ENCODE results near the gene PXMP2. TPM values are rescaled to one million over a fixed set of nuclear protein-coding genes. Genes with fewer than 3 reads are reported as not detected.
"Not testable (repeated sequence)": the region's sequence is repeated elsewhere in the genome, so short reads cannot be mapped to it uniquely, and the experiment has no call there.

The PXMP2 gene
- total RNA-seq, 2 experiments from 2014 or later: 23.3 to 26.0 TPM

DNA sequence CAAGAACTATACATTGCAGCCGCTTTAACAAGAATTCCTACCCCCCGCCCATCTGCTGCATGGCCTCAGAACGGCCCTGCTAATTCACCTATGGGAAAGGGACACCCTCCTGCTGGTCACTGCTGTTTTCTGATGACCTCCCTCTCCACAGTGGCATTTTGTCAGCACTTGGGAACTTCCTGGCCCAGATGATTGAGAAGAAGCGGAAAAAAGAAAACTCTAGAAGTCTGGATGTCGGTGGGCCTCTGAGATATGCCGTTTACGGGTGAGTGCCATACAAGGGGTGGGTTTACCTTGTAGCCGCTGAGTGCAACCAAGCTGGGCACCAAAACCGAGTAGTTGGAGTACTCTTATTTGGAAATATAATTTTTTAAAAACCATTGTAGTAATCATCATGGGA is 2.7 kb downstream of the PXMP2 start:
- no peak for DNase-seq
- H3K27me3 Mint-ChIP-seq: no peaks in the 10 kb centered on the region
- CTCF ChIA-PET: no interaction called here
- H3K36me3 Mint-ChIP-seq: peaks cover 22% of the 10 kb centered on the region
- H3K9me3 Mint-ChIP-seq (ENCODE audit: low read depth): no peaks in the 10 kb centered on the region
- no peak overlapping the region for H3K27ac Mint-ChIP-seq
- peaks cover 16% of the 10 kb centered on the region for H3K4me1 Mint-ChIP-seq
- no peak for ATAC-seq
- peak overlapping the region; percentile 43 for H3K4me3 Mint-ChIP-seq

DNA sequence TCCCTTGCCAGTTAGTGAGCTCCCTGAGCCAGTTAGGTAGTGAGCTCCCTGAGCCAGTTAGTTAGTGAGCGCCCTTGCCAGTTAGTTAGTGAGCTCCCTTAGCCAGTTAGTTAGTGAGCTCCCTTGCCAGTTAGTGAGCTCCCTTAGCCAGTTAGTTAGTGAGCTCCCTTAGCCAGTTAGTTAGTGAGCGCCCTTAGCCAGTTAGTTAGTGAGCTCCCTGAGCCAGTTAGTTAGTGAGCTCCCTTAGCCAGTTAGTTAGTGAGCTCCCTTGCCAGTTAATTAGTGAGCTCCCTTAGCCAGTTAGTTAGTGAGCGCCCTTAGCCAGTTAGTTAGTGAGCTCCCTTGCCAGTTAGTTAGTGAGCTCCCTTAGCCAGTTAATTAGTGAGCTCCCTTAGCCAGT is 4.6 kb downstream of the PXMP2 start:
- DNase-seq; H3K9me3 Mint-ChIP-seq (ENCODE audit: low read depth); H3K27me3 Mint-ChIP-seq; H3K4me3 Mint-ChIP-seq; ATAC-seq; CTCF ChIA-PET; H3K27ac Mint-ChIP-seq; H3K4me1 Mint-ChIP-seq: not testable (repeated sequence)
- peaks cover 22% of the 10 kb centered on the region for H3K36me3 Mint-ChIP-seq

GRCh38 chr12:132694888-132695287 is 7.5 kb downstream of the PXMP2 start:
- ATAC-seq; H3K9me3 Mint-ChIP-seq (ENCODE audit: low read depth); H3K4me1 Mint-ChIP-seq; H3K27ac Mint-ChIP-seq; DNase-seq; H3K27me3 Mint-ChIP-seq; H3K4me3 Mint-ChIP-seq: not testable (repeated sequence)
- CTCF ChIA-PET: interaction anchor here (1.4 kb wide), 1 partner anchor 74 kb away, joined by 3 read pairs; no protein-coding TSS in a partner anchor
- peaks cover 33% of the 10 kb centered on the region for H3K36me3 Mint-ChIP-seq

- Mint-ChIP-seq H3K4me3 (no peak overlapping the region), H3K27ac (no peak overlapping the region), H3K36me3 (peaks cover 33% of the 10 kb centered on the region), H3K9me3 (ENCODE audit: low read depth) (no peaks in the 10 kb centered on the region), H3K4me1 (no peaks in the 10 kb centered on the region), H3K27me3 (no peaks in the 10 kb centered on the region)
- CTCF ChIA-PET: interaction anchor here (1.4 to 1.7 kb wide), 2 partner anchors 15 to 73 kb away, joined by 3 to 5 read pairs; partner anchors contain the start of gene PGAM5
- no peak for DNase-seq
- ATAC-seq: no peak
These were observed 8.0 kb downstream of the PXMP2 start for GRCh38 chr12:132695431-132695830.

DNA sequence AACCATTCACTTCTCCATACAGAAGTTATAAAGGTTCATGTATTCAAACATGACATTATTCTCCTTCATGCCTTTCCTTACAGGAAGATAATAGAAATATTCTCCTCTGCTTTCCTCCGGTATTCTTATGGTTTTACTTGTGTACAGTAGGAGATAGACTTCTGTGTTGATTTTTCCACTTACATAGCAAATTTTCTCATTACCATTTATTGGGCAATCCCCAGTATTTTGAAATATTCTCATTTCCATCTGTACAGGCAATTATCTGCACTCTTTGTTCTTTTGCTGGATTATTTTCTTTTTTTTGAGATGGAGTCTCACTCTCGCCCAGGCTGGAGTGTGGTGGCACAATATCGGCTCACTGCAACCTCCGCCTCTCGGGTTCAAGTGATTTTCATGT is 11.0 kb downstream of the PXMP2 start:
- no peak for DNase-seq
- Mint-ChIP-seq H3K36me3 (peaks cover 30% of the 10 kb centered on the region), H3K27ac (no peak overlapping the region), H3K27me3 (no peaks in the 10 kb centered on the region), H3K4me3 (no peak overlapping the region), H3K9me3 (ENCODE audit: low read depth) (no peaks in the 10 kb centered on the region), H3K4me1 (no peaks in the 10 kb centered on the region)
- no peak for ATAC-seq
- CTCF ChIA-PET: no interaction called here

GRCh38 chr12:132700212-132700822 is 12.9 kb downstream of the PXMP2 start:
- ATAC-seq (no peak), DNase-seq (no peak)
- no peaks in the 10 kb centered on the region for H3K4me1 Mint-ChIP-seq
- no peaks in the 10 kb centered on the region for H3K27me3 Mint-ChIP-seq
- H3K9me3 Mint-ChIP-seq (ENCODE audit: low read depth): no peaks in the 10 kb centered on the region
- H3K4me3 Mint-ChIP-seq: no peak overlapping the region
- peaks cover 31% of the 10 kb centered on the region for H3K36me3 Mint-ChIP-seq
- CTCF ChIA-PET: no interaction called here
- H3K27ac Mint-ChIP-seq: no peak overlapping the region

DNA sequence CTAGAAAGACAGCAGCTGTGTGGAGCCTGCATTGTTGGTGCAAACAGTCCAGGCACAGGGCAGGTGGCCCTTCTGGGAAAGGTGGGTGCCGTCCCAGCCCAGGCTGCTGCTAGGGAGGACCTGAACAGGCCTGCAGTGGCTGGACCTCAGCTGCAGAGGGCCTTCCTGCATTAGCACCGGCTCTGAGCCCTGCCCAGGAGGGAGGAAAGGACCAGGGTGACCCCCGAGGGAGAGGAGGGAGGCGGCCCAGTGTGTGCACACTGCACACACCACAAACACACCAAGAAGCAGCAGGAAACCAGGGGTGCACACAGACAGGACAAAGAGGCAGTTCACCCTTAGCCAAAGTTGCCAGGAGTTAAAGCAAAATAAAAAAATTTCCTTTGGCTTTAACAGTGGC is 15.3 kb downstream of the PXMP2 start:
- H3K27me3 Mint-ChIP-seq: no peaks in the 10 kb centered on the region
- H3K36me3 Mint-ChIP-seq: peaks cover 28% of the 10 kb centered on the region
- no peaks in the 10 kb centered on the region for H3K9me3 Mint-ChIP-seq (ENCODE audit: low read depth)
- no peak overlapping the region for H3K4me3 Mint-ChIP-seq
- CTCF ChIA-PET: no interaction called here
- H3K27ac Mint-ChIP-seq: no peak overlapping the region
- peaks cover 2% of the 10 kb centered on the region for H3K4me1 Mint-ChIP-seq
- ATAC-seq: no peak
- DNase-seq: no peak

GRCh38 chr12:132703641-132704040 is 16.3 kb downstream of the PXMP2 start:
- Mint-ChIP-seq H3K27me3 (no peaks in the 10 kb centered on the region), H3K4me1 (peaks cover 2% of the 10 kb centered on the region), H3K9me3 (ENCODE audit: low read depth) (no peaks in the 10 kb centered on the region), H3K4me3 (no peak overlapping the region), H3K27ac (no peak overlapping the region), H3K36me3 (peaks cover 30% of the 10 kb centered on the region)
- no peak for DNase-seq
- CTCF ChIA-PET: no interaction called here
- no peak for ATAC-seq

DNA sequence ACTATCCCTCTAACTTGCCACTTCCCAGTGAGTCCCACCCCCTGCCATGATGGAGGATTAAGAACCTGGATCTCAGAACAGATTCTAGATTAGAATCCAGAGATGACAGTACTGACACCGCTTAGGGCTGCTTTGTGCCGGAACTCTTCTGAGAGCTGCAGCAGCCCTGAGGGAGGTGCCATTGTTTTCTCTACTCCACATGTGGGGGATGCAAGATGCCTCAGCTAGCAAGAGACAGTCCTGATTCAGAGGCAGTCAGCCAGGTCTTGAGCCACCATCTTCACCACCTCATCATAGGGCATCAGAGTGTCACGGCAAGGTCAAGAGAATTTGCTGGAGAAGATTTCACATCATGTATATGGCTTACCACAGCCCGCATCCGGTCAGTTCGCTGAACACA is 19.9 kb downstream of the PXMP2 start:
- Mint-ChIP-seq H3K9me3 (ENCODE audit: low read depth) (no peaks in the 10 kb centered on the region), H3K4me3 (no peak overlapping the region), H3K36me3 (peaks cover 19% of the 10 kb centered on the region), H3K4me1 (peaks cover 11% of the 10 kb centered on the region), H3K27ac (no peak overlapping the region), H3K27me3 (no peaks in the 10 kb centered on the region)
- DNase-seq: no peak
- no peak for ATAC-seq
- CTCF ChIA-PET: no interaction called here

DNA sequence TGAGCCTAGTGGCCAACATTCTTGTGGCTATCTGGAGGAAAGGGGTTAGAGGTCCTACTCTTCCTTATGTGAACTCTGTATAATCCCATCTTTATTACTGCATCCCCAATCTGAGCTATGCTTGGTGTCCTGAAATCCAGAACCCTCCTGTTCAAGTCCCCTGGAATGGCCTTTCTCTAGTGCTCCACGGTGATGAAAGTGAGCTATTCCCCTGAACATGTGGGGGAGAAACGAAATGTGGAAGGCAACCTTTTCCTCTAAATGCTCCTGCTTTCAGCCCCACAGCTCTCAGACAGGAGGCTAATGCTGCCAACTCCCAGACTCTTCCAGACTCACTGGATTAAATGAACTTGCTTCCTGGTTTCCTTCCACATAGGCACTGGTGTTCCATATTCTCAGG is 20.8 kb downstream of the PXMP2 start:
- Mint-ChIP-seq H3K27ac (no peak overlapping the region), H3K9me3 (ENCODE audit: low read depth) (no peaks in the 10 kb centered on the region), H3K27me3 (no peaks in the 10 kb centered on the region), H3K4me1 (peaks cover 15% of the 10 kb centered on the region), H3K36me3 (peaks cover 17% of the 10 kb centered on the region), H3K4me3 (no peak overlapping the region)
- CTCF ChIA-PET: no interaction called here
- DNase-seq (no peak), ATAC-seq (no peak)

DNA sequence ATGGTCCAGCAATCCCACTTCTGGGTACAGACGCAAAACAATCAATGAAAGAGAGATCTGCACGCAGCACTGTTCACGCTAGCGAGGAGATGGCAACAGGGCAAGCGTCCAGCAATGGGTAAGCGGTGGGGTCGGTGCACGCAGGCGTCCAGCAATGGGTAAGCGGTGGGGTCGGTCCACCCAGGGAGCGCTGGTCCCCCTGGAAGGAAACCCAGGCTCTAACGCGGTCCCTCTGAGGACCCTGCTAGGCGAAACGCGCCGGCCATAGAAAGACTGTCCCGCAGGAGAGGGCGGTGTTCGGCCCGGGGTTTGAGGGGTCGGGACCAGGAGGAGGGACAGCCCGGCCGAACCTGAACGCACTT is 22.6 kb downstream of the PXMP2 start:
- H3K36me3 Mint-ChIP-seq: peaks cover 20% of the 10 kb centered on the region
- H3K27me3 Mint-ChIP-seq: no peaks in the 10 kb centered on the region
- H3K27ac Mint-ChIP-seq: peak overlapping the region; percentile 81
- DNase-seq: no peak
- no peaks in the 10 kb centered on the region for H3K9me3 Mint-ChIP-seq (ENCODE audit: low read depth)
- ATAC-seq: peak; percentile 13
- peaks cover 23% of the 10 kb centered on the region for H3K4me1 Mint-ChIP-seq
- CTCF ChIA-PET: interaction anchor here (0.6 to 1.6 kb wide), 2 partner anchors 14 to 29 kb away, joined by 3 to 5 read pairs; no protein-coding TSS in a partner anchor
- peak overlapping the region; percentile 85 for H3K4me3 Mint-ChIP-seq

DNA sequence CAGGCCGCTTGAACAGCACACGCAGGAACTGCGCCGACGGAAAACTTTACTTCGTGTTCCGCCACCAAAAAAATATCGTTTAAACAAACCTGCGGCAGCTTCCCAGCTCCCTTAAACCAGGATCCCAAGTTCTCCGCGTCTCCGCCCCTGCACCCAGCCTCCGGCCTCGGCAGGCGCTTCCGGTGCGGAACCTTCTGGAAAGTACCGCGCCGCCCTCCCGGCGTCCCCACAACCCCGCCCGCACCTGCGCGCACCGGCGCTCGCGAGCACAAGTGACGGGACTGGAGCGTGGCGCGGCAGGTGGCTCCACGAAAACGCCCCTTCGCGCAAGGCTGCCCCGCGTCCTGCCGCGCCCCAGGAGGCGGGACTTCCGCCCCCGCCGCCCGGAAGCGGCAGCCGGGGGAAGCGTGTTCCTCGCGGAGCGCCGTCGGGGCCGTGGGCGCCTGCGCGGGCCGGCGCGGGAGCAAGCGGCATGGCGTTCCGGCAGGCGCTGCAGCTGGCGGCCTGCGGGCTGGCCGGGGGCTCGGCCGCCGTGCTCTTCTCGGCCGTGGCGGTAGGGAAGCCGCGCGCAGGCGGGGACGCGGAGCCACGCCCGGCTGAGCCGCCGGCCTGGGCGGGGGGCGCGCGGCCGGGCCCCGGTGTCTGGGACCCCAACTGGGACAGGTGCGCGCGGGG is 23.2 kb downstream of the PXMP2 start, which contains the start of gene PGAM5:
TSS of gene PGAM5 (plus strand) at position 438 of the 675 bp plus-strand sequence. CDS start at position 473, 35 bp downstream.
- CTCF ChIA-PET: interaction anchor here (1.6 kb wide), 1 partner anchor 15 kb away, joined by 5 read pairs; no protein-coding TSS in a partner anchor
- no peaks in the 10 kb centered on the region for H3K27me3 Mint-ChIP-seq
- peak within 1 kb of the TSS; percentile 85 for H3K4me3 Mint-ChIP-seq
- peaks cover 19% of the 10 kb centered on the region for H3K36me3 Mint-ChIP-seq
- H3K9me3 Mint-ChIP-seq (ENCODE audit: low read depth): no peaks in the 10 kb centered on the region
- DNase-seq: peak; percentile 90
- peak; percentile 95 for ATAC-seq
- H3K4me1 Mint-ChIP-seq: peaks cover 23% of the 10 kb centered on the region
- peak within 1 kb of the TSS; percentile 81 for H3K27ac Mint-ChIP-seq

DNA sequence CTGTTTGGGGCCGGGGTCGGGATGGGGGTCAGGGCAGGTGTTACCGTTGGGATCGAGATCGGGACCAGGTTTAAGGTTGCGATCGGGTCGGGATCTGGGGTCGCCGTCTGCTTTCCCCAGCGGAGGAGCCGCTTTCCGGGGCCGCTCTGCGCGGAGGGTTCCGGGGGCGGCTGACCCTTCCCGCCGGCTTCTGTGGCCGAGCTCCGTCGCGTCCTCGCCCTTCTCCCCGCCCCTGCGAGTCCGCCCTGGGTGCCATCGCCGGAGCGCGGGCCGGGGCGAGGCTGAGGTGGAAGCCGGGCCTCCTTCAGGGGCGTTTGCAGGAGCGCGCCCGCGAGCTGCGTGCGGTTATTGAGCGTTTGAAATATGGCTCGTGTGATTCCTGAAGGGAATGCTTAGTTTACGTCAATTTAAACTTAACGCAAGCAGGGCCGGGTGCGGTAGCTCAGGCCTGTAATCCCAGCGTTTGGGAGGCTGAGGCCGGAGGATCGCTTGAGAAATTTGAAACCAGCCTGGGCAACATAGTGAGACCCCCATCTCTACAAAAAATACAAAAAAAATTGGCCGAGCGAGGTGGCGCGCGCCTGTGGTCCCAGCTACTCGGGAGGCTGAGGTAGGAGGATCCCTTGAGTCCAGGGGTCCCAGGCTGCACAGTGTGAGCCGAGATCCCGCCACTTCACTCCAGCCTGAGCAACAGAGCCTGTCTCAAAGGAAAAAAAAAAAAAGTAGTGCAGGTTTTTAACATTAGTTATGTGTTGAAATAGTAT is 23.9 kb downstream of the PXMP2 start:
- no peaks in the 10 kb centered on the region for H3K27me3 Mint-ChIP-seq
- H3K4me3 Mint-ChIP-seq: peak overlapping the region; percentile 80
- peak; percentile 31 for ATAC-seq
- peaks cover 20% of the 10 kb centered on the region for H3K36me3 Mint-ChIP-seq
- CTCF ChIA-PET: interaction anchor here (1.6 kb wide), 1 partner anchor 15 kb away, joined by 5 read pairs; no protein-coding TSS in a partner anchor
- H3K4me1 Mint-ChIP-seq: peaks cover 23% of the 10 kb centered on the region
- H3K27ac Mint-ChIP-seq: peak overlapping the region; percentile 70
- H3K9me3 Mint-ChIP-seq (ENCODE audit: low read depth): no peaks in the 10 kb centered on the region
- DNase-seq: peak; percentile 50
